Right lobe of liver (tissue), 4 donors: ENCODE measurements around the gene FOXE3.

ENCODE experiments used
- POLR2A ChIP-seq: fragments of 450-650 bp; IDR thresholded peaks from one replicate; pipeline ENCODE4 v1.6.1; 2017; ENCODE audit warnings: antibody characterized with exemption, mild to moderate bottlenecking
- TF ChIP-seq, protein P1 (sequence below), 4 donors: fragments of 200-600 bp in 3 of 4; fragments of 450-650 bp in 1 of 4; IDR thresholded peaks; one replicate each; pipeline versions ENCODE4 v1.5.1 to v1.8.0; 2016 to 2022; ENCODE audit warnings: antibody characterized with exemption in 4 of 4, mild to moderate bottlenecking in 2 of 4
- donor health status: DM: no; HTN: no; CAD: no.
- donor health status: DM: no; HTN: no; CAD: no.
- donor health status: DM: no; HTN: yes; CAD: no.

DNA sequence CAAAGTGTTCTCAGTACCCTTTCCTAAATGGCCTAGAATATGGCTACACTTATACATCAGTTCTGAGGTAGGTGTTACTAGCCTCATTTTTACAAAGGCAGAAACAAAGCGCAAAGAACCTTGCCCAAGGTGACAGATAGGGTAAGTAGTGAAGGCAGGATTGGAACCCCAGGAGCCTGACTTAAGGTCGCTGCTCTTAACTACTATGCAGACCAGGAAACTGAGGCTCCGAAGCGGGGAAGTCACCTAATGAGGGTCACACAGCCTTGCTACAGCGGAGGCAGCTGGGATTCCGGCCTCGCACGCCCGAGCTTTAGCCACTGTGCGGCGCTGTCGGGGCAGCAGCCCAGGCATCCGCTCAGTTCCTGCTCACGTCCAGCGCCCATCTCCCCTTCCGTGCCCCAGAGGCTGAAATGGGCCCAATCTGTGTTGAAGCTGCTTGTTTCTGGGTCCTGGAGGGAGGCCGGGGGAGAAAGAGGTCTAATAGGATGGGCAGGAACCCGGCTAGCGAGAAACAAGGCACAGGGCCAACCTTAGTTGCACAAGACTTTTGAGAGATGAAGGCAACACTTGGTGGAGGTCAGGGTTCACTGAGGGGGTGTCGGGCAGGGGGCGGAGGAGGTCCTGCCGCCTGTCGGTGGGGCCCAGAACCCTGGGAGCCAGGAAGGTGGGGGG lies 20.4 kb downstream of the FOXE3 start:
- TF ChIP-seq, protein P1, sequence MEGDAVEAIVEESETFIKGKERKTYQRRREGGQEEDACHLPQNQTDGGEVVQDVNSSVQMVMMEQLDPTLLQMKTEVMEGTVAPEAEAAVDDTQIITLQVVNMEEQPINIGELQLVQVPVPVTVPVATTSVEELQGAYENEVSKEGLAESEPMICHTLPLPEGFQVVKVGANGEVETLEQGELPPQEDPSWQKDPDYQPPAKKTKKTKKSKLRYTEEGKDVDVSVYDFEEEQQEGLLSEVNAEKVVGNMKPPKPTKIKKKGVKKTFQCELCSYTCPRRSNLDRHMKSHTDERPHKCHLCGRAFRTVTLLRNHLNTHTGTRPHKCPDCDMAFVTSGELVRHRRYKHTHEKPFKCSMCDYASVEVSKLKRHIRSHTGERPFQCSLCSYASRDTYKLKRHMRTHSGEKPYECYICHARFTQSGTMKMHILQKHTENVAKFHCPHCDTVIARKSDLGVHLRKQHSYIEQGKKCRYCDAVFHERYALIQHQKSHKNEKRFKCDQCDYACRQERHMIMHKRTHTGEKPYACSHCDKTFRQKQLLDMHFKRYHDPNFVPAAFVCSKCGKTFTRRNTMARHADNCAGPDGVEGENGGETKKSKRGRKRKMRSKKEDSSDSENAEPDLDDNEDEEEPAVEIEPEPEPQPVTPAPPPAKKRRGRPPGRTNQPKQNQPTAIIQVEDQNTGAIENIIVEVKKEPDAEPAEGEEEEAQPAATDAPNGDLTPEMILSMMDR (IDR thresholded peaks at IDR 0.05) = peak; percentile 83 to 91 (median 86)
- TF ChIP-seq POLR2A = no peak
